ENCODE data around the gene GAS7.

The GAS7 gene

DNA sequence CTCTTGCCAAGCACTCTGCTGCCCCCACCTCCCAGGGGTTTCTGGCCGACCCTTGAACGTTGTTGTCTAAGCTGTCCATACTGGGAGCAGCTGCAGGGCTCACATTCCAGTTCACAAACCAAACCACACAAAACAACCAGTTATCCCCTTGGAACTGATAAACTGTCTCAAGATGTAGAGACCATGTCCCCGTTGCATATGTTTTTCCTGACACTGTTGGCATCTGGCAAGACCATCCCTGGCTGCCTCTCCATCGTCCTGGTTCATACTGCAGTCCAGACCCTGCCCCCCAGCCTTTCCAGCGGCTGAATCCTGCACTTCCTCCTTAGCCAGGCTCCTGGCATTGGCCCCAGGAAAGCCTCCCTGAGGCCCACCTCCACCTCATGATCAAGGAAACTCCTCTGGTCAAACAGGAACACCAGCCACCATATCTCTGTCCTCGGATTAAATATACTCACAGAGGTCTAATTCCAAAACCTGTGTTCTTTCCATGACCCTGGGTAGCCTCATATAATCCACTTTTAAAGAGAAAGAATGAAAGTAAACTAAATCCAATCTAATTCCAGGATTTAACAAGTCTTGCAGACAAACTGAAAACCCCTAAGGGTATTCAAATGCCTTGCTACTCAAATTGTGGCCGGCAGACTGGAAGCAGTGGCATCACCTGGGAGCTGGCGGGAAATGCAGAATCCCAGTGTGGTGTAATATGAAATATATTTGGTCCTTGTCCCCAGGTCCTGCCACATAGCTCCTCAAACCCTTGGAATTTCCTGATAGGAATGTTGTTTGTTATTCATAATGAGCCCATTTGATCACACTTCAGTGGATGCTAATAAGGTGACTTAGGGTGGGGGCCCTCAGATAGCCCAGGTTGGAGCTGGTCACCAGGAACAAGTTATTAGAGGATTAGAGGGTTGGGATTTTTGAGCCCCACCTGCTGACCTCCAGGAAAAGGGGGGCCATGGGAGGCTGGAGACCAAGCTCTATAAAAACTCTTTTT lies 14.2 kb downstream of the GAS7 start:
- H3K36me3 ChIP-seq (ENCODE audit: control insufficient read depth, insufficient read depth, low read length, severe bottlenecking): no peaks in the 10 kb centered on the region
- no peak for DNase-seq (ENCODE audit: low read depth)
- no peak overlapping the region for H3K9ac ChIP-seq (ENCODE audit: low read length)
- H3K4me1 ChIP-seq (ENCODE audit: control insufficient read depth, insufficient read depth, low read length): peaks cover 12% of the 10 kb centered on the region
- no peak overlapping the region for H3K4me3 ChIP-seq (ENCODE audit: low read length)
- no peaks in the 10 kb centered on the region for H3K27me3 ChIP-seq (replicated peaks; ENCODE audit: control insufficient read depth, insufficient read depth, low read length)
- no peaks in the 10 kb centered on the region for H3K9me3 ChIP-seq (ENCODE audit: control insufficient read depth, low read length)

DNA sequence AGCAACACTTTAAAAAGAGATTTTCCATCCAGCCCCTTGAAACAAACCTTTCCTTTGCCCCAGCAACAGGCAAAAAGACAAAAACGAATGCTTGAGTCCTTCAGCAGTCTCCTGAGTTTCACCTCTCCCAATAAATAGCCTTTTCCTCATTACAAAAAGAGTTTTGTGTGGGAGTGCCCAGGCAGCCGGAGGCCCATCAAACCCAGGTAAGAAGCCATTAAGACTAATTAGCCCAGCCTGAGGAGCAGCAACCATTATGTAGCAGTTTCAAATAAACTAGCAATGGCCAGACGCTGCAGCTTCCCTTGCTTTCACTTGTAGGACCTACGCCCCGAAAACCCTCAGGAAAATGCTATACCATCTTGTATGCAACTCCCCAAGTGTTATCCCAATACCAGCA lies 15.6 kb downstream of the GAS7 start:
- Histone ChIP-seq H3K9ac (ENCODE audit: low read length) (no peak overlapping the region), H3K36me3 (ENCODE audit: control insufficient read depth, insufficient read depth, low read length, severe bottlenecking) (no peaks in the 10 kb centered on the region), H3K4me1 (ENCODE audit: control insufficient read depth, insufficient read depth, low read length) (peaks cover 21% of the 10 kb centered on the region)

DNA sequence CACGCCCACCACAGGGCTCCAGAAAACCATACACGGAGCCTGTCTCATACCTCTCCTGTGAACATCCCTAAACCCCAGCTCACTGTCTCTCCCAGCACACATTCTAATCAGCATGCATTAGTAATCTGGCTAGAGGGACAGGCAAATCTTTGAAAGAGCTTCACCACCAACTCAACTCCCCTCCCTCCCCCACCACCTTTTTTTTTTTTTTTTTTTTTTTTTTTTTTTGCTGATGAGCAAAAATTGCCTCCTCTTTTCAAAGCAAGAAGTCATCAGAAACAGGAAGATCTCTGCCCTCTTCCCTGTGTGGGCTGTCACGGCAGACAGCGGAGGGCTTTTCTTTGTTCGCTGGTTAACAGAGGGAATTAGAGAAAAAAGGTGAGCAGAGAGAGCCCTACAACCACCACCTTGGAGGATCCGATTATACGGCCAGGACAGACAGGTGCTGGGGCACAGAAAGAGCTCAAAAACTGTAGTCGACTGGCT lies 19.9 kb downstream of the GAS7 start:
- DNase-seq (ENCODE audit: low read depth): peak; percentile 26
- Histone ChIP-seq H3K4me3 (ENCODE audit: low read length) (peak overlapping the region; percentile 31), H3K9ac (ENCODE audit: low read length) (peak overlapping the region; percentile 44), H3K4me1 (ENCODE audit: control insufficient read depth, insufficient read depth, low read length) (peaks cover 13% of the 10 kb centered on the region), H3K36me3 (ENCODE audit: control insufficient read depth, insufficient read depth, low read length, severe bottlenecking) (no peaks in the 10 kb centered on the region), H3K27me3 (replicated peaks; ENCODE audit: control insufficient read depth, insufficient read depth, low read length) (no peaks in the 10 kb centered on the region), H3K9me3 (ENCODE audit: control insufficient read depth, low read length) (no peaks in the 10 kb centered on the region)

More for the DNA sequence above, 15.6 kb downstream of the GAS7 start:
- Histone ChIP-seq H3K27me3 (replicated peaks; ENCODE audit: control insufficient read depth, insufficient read depth, low read length) (no peaks in the 10 kb centered on the region), H3K4me3 (ENCODE audit: low read length) (no peak overlapping the region), H3K9me3 (ENCODE audit: control insufficient read depth, low read length) (no peaks in the 10 kb centered on the region)
- DNase-seq (ENCODE audit: low read depth): no peak

DNA sequence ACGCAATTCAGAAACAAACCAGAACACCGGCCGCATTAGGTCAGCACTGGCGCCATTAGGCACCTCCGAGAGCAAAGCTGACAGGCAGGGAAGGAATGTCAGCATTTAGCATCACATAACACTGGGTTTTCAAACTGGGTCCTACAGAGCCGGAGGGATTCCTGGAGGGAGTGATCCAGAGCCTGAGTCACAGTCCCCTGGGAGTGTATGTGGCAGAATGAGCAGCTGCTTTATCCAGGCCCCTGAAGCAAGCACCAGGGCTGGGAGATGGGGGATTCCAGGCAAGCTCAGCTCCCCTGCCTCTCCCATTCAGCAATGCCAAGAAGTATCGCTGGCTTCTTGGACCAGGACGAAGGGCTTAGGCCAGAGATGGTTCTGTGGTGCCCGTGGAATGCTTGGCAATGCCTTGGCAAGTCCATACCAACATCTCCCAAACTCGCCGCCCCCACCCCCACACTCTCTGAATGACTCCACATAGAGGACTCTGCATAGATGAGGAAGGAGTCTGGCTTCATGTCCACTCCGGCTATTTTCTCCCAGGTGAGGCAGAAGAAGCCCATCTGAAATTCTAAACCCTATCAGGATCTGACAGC lies 20.4 kb downstream of the GAS7 start:
- Histone ChIP-seq H3K36me3 (ENCODE audit: control insufficient read depth, insufficient read depth, low read length, severe bottlenecking) (no peaks in the 10 kb centered on the region), H3K9me3 (ENCODE audit: control insufficient read depth, low read length) (no peaks in the 10 kb centered on the region), H3K9ac (ENCODE audit: low read length) (peak overlapping the region; percentile 44), H3K4me3 (ENCODE audit: low read length) (peak overlapping the region; percentile 31), H3K4me1 (ENCODE audit: control insufficient read depth, insufficient read depth, low read length) (peaks cover 13% of the 10 kb centered on the region), H3K27me3 (replicated peaks; ENCODE audit: control insufficient read depth, insufficient read depth, low read length) (no peaks in the 10 kb centered on the region)
- DNase-seq (ENCODE audit: low read depth): peak; percentile 80

DNA sequence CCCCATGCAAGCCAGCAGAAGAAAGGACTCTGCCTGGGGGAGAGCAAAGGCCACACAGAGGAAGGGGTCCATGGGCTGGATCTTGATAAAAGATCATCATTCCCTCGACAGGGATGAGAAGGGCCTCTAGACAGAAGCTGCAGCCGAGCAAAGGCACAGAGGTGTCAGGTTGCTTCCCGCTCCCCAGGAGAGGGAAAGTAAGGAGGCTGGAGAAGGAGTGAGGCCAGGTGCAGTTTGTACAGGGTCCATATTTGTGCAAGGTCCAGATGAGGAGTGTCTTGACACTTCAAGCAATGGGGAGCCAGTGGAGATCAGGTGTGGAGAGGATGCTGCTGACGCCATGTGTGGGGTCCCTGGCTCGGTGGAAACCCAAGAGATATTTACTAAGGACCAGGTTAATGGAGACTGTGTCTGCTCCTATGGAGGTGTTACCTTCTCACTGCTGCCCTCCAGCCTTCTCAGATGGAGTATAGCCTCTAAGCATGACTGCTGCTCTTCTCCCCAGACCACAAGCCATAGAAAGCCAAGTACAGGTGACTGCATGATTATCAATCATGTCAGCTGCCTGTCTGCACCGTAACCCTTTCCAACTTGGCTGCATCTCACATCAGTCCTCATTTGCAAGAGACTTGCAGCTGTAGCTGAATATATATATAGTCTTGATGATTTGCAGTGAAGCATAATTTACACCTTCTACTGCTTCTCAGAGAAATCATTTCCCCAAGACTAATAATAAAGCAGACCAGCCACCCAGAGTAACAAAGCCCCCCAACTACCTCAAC lies 21.1 kb downstream of the GAS7 start:
- peak overlapping the region; percentile 31 for H3K4me3 ChIP-seq (ENCODE audit: low read length)
- no peaks in the 10 kb centered on the region for H3K27me3 ChIP-seq (replicated peaks; ENCODE audit: control insufficient read depth, insufficient read depth, low read length)
- DNase-seq (ENCODE audit: low read depth): no peak
- H3K36me3 ChIP-seq (ENCODE audit: control insufficient read depth, insufficient read depth, low read length, severe bottlenecking): no peaks in the 10 kb centered on the region
- H3K4me1 ChIP-seq (ENCODE audit: control insufficient read depth, insufficient read depth, low read length): peaks cover 16% of the 10 kb centered on the region
- H3K9ac ChIP-seq (ENCODE audit: low read length): no peak overlapping the region
- no peaks in the 10 kb centered on the region for H3K9me3 ChIP-seq (ENCODE audit: control insufficient read depth, low read length)

DNA sequence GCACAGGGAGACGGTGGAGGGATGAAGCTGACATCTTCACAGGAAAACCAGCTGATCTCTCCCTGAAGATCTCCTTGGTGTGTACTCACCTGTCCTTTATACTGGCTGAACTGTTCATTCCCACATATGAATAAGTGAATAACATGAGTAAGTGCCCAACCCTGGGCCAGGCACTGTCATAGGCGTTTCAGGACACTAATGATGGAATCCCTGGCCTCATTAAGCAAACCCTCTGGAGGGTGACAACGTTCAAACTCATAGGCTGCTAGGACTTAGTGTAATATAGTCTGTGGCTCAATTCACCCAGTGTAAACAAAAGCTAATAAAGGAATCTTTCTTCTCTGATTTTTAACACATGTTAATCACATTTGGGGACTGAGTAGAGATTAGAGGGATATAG lies 24.5 kb downstream of the GAS7 start:
- Histone ChIP-seq H3K36me3 (ENCODE audit: control insufficient read depth, insufficient read depth, low read length, severe bottlenecking) (no peaks in the 10 kb centered on the region), H3K4me3 (ENCODE audit: low read length) (no peak overlapping the region), H3K9me3 (ENCODE audit: control insufficient read depth, low read length) (no peaks in the 10 kb centered on the region), H3K9ac (ENCODE audit: low read length) (no peak overlapping the region), H3K4me1 (ENCODE audit: control insufficient read depth, insufficient read depth, low read length) (peaks cover 38% of the 10 kb centered on the region), H3K27me3 (replicated peaks; ENCODE audit: control insufficient read depth, insufficient read depth, low read length) (no peaks in the 10 kb centered on the region)
- DNase-seq (ENCODE audit: low read depth): no peak

DNA sequence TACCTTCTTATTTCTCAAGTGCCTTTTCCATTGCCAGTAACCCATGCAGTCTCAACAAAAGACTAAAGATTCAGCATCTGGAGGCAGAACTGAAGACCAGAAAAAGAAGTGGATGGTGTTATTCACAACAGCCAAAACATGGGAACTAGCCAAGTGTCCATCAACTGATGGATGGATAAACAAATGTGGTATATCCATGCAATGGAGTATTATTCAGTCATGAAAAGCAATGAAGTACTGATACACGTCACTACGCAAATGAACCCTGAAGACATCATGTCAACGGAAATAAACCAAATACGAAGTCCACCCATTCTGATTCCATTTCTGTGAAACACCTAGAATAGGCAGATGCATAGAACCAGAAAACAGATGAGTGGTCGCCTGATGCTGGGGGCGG lies 25.6 kb downstream of the GAS7 start:
- Histone ChIP-seq H3K9me3 (ENCODE audit: control insufficient read depth, low read length) (no peaks in the 10 kb centered on the region), H3K9ac (ENCODE audit: low read length) (no peak overlapping the region), H3K4me1 (ENCODE audit: control insufficient read depth, insufficient read depth, low read length) (peaks cover 29% of the 10 kb centered on the region), H3K36me3 (ENCODE audit: control insufficient read depth, insufficient read depth, low read length, severe bottlenecking) (no peaks in the 10 kb centered on the region), H3K4me3 (ENCODE audit: low read length) (no peak overlapping the region), H3K27me3 (replicated peaks; ENCODE audit: control insufficient read depth, insufficient read depth, low read length) (no peaks in the 10 kb centered on the region)
- no peak for DNase-seq (ENCODE audit: low read depth)

DNA sequence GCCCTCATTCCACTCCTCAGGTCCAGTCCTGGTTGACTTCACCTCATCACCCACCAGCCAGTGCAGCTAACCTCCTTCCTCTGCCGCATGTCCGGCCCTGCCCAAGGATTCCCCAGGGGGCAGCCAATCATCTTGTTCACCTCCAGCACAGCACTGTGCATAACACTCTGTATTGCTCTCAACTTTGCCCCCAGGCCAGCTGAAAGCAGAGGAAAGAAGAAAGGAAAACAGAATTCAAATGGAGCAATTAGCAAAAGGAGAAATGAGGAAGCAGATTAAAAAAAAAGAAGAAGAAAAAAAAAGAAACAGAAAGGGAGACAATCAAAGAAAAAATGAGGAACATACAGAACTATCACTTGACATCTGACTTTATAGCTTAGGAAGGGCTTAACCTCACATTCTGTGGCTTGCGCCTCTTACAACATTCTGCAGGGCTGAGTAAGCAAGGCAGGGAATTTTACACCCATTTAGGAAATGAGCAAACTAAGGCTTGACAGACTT lies 26.1 kb downstream of the GAS7 start:
- Histone ChIP-seq H3K9ac (ENCODE audit: low read length) (no peak overlapping the region), H3K36me3 (ENCODE audit: control insufficient read depth, insufficient read depth, low read length, severe bottlenecking) (no peaks in the 10 kb centered on the region), H3K9me3 (ENCODE audit: control insufficient read depth, low read length) (no peaks in the 10 kb centered on the region), H3K4me3 (ENCODE audit: low read length) (no peak overlapping the region), H3K4me1 (ENCODE audit: control insufficient read depth, insufficient read depth, low read length) (peaks cover 25% of the 10 kb centered on the region), H3K27me3 (replicated peaks; ENCODE audit: control insufficient read depth, insufficient read depth, low read length) (no peaks in the 10 kb centered on the region)
- no peak for DNase-seq (ENCODE audit: low read depth)

DNA sequence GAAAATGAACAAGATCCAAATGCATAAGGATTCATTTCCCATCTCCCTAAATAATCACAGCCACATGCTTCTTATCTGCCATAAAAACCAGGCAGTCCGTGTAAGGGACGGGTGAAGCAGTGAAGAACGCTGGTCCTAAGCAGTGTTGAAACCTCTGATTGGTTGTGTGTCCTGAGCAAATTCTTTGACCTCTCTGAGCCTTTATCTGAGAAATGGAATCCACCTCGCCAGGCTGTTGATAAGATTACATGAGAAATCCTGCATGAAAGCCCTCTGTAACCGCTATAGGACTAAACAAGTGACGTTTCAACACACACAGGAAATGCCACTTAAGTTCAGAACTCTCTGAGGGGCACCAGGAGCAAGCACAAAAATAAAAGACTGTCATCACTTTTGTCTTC lies 26.8 kb downstream of the GAS7 start:
- no peak overlapping the region for H3K9ac ChIP-seq (ENCODE audit: low read length)
- no peaks in the 10 kb centered on the region for H3K36me3 ChIP-seq (ENCODE audit: control insufficient read depth, insufficient read depth, low read length, severe bottlenecking)
- peak overlapping the region; percentile 57 for H3K4me3 ChIP-seq (ENCODE audit: low read length)
- H3K27me3 ChIP-seq (replicated peaks; ENCODE audit: control insufficient read depth, insufficient read depth, low read length): no peaks in the 10 kb centered on the region
- no peak for DNase-seq (ENCODE audit: low read depth)
- peaks cover 25% of the 10 kb centered on the region for H3K4me1 ChIP-seq (ENCODE audit: control insufficient read depth, insufficient read depth, low read length)
- H3K9me3 ChIP-seq (ENCODE audit: control insufficient read depth, low read length): no peaks in the 10 kb centered on the region

DNA sequence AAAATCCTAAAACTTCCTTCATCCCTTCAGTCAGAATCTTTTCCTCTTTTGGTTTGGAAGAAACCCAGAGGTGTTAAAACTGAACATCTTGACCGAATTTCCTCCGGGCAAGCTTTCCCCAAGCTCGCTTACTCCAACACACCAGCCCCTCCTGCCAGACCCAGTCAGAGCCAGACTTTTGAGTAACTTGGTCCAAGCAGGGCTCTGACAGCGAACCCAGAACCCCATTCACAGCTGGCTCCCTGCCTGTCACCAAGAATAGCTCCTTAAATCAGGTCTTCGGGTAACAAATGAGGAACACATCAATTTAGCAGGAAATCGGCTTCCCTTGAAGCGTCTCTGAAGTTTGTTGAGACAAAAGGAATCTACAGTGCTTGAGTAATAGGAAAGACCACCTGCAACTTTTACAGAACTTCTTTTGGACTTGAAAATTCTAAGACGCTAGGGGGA lies 27.3 kb downstream of the GAS7 start:
- Histone ChIP-seq H3K9me3 (ENCODE audit: control insufficient read depth, low read length) (no peaks in the 10 kb centered on the region), H3K36me3 (ENCODE audit: control insufficient read depth, insufficient read depth, low read length, severe bottlenecking) (no peaks in the 10 kb centered on the region), H3K9ac (ENCODE audit: low read length) (peak overlapping the region; percentile 8), H3K4me1 (ENCODE audit: control insufficient read depth, insufficient read depth, low read length) (peaks cover 25% of the 10 kb centered on the region), H3K27me3 (replicated peaks; ENCODE audit: control insufficient read depth, insufficient read depth, low read length) (no peaks in the 10 kb centered on the region), H3K4me3 (ENCODE audit: low read length) (peak overlapping the region; percentile 57)
- no peak for DNase-seq (ENCODE audit: low read depth)

DNA sequence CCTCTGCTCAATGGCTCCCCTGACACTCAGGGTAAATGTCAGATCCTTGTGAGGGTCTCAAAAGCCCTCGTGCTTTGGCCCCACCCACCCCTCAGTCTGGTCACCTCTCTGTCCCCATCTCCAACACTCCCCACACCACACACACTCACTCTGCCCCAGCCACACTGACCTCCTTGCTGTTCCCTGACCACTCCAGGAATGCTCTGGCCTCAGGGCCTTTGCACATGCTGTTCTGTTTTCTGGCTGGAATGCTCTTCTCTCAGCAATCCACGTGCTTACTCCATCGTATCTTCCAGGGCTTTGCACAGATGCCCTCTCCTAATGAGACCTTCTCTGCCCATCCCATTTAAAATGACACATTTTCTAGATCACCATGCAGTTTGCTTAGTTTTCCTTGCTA lies 28.2 kb downstream of the GAS7 start:
- Histone ChIP-seq H3K4me3 (ENCODE audit: low read length) (no peak overlapping the region), H3K27me3 (replicated peaks; ENCODE audit: control insufficient read depth, insufficient read depth, low read length) (no peaks in the 10 kb centered on the region), H3K9ac (ENCODE audit: low read length) (no peak overlapping the region), H3K9me3 (ENCODE audit: control insufficient read depth, low read length) (no peaks in the 10 kb centered on the region), H3K36me3 (ENCODE audit: control insufficient read depth, insufficient read depth, low read length, severe bottlenecking) (no peaks in the 10 kb centered on the region), H3K4me1 (ENCODE audit: control insufficient read depth, insufficient read depth, low read length) (peaks cover 25% of the 10 kb centered on the region)
- DNase-seq (ENCODE audit: low read depth): no peak

Data from adipocyte (in vitro differentiated cells).